Liver (tissue), 9 donors: Measurements from ENCODE around the gene CDK16. TPM values are rescaled to one million over a fixed set of nuclear protein-coding genes. Genes with fewer than 3 reads are reported as not detected.

Source experiments
- DNase-seq: peaks from one replicate; pipeline ENCODE4 v3.0.0-alpha.2; 2017; ENCODE audit warnings: low spot score
- H3K27ac ChIP-seq, 2 donors: one replicate each; pipeline ENCODE4 v1.7.0; 2013; ENCODE audit warnings: inconsistent platforms in 2 of 2, low read length in 2 of 2, control low read depth in 1 of 2, low read depth in 1 of 2, mild to moderate bottlenecking in 1 of 2
- H3K27me3 ChIP-seq, 4 donors: one replicate each; pipeline versions ENCODE4 v1.6.1 to v1.7.0; 2013; ENCODE audit warnings: low read length in 3 of 4, inconsistent platforms in 1 of 4, mild to moderate bottlenecking in 1 of 4, moderate library complexity in 1 of 4; ENCODE audit not compliant: control insufficient read depth in 4 of 4, insufficient read depth in 4 of 4
- H3K36me3 ChIP-seq, 4 donors: one replicate each; pipeline versions ENCODE4 v1.6.1 to v1.7.0; 2013; ENCODE audit warnings: low read length in 3 of 4, mild to moderate bottlenecking in 3 of 4, low read depth in 1 of 4, moderate library complexity in 1 of 4; ENCODE audit not compliant: control insufficient read depth in 4 of 4, insufficient read depth in 3 of 4
- H3K4me1 ChIP-seq, 4 donors: one replicate each; pipeline versions ENCODE4 v1.6.1 to v1.7.0; 2013; ENCODE audit warnings: low read length in 3 of 4, mild to moderate bottlenecking in 3 of 4, moderate library complexity in 1 of 4; ENCODE audit not compliant: control insufficient read depth in 4 of 4, insufficient read depth in 4 of 4
- H3K4me3 ChIP-seq, 3 donors: one replicate each; pipeline versions ENCODE4 v1.6.1 to v1.7.0; 2013; ENCODE audit warnings: low read length in 3 of 3, control low read depth in 1 of 3, low read depth in 1 of 3, mild to moderate bottlenecking in 1 of 3
- H3K9ac ChIP-seq, 2 donors: one replicate each; pipeline ENCODE4 v1.7.0; 2013; ENCODE audit warnings: low read length in 2 of 2, mild to moderate bottlenecking in 2 of 2, moderate library complexity in 2 of 2, control low read depth in 1 of 2, low read depth in 1 of 2
- H3K9me3 ChIP-seq, 4 donors: one replicate each; pipeline versions ENCODE4 v1.6.1 to v1.7.0; 2013; ENCODE audit warnings: low read length in 3 of 4; ENCODE audit not compliant: control insufficient read depth in 4 of 4
- FOXA2 ChIP-seq: IDR thresholded peaks from 2 replicates; pipeline ENCODE4 v1.6.1; 2016; ENCODE audit warnings: antibody characterized with exemption
- GABPA ChIP-seq, 2 donors: IDR thresholded peaks in 1 of 2; conservative IDR thresholded peaks in 1 of 2; 2 replicates each; pipeline ENCODE4 v1.6.1; 2016; ENCODE audit warnings: antibody characterized with exemption in 2 of 2, mild to moderate bottlenecking in 1 of 2, moderate library complexity in 1 of 2
- HNF4A ChIP-seq, 2 donors: conservative IDR thresholded peaks; 2 replicates each; pipeline ENCODE4 v1.6.1; 2016; ENCODE audit warnings: antibody characterized with exemption in 2 of 2, mild to moderate bottlenecking in 2 of 2
- HNF4G ChIP-seq: IDR thresholded peaks from 2 replicates; pipeline ENCODE4 v1.6.1; 2016; ENCODE audit warnings: antibody characterized with exemption
- JUND ChIP-seq, 2 donors: IDR thresholded peaks; 2 replicates each; pipeline ENCODE4 v1.6.1; 2016; ENCODE audit warnings: antibody characterized with exemption in 2 of 2
- NR2F2 ChIP-seq: IDR thresholded peaks from 2 replicates; pipeline ENCODE4 v1.6.1; 2016; ENCODE audit warnings: antibody characterized with exemption
- RAD21 ChIP-seq, 2 donors: IDR thresholded peaks; 2 replicates each; pipeline ENCODE4 v1.6.1; 2016; ENCODE audit warnings: antibody characterized with exemption in 2 of 2, mild to moderate bottlenecking in 2 of 2
- RXRA ChIP-seq, 2 donors: IDR thresholded peaks; 2 replicates each; pipeline ENCODE4 v1.6.1; 2017 to 2018; ENCODE audit warnings: antibody characterized with exemption in 2 of 2, mild to moderate bottlenecking in 1 of 2
- SP1 ChIP-seq: IDR thresholded peaks from 2 replicates; pipeline ENCODE4 v1.6.1; 2018; ENCODE audit warnings: antibody characterized with exemption, mild to moderate bottlenecking
- TAF1 ChIP-seq: conservative IDR thresholded peaks from 2 replicates; pipeline ENCODE4 v1.6.1; 2016; ENCODE audit warnings: antibody characterized with exemption, mild to moderate bottlenecking
- YY1 ChIP-seq: IDR thresholded peaks from 2 replicates; pipeline ENCODE4 v1.6.1; 2016; ENCODE audit warnings: antibody characterized with exemption, mild to moderate bottlenecking
- WGBS: extraction: QIAGEN DNeasy Blood & Tissue Kit; methylation state at CpG from one replicate; pipeline ENCODE4 v1.1.7; 2013; 5-methylcytosine and 5-hydroxymethylcytosine counted together
- polyA plus RNA-seq, 2 donors: library from polyadenylated mRNA; stranded (reverse) in 1 of 2; unstranded in 1 of 2; fragments of 200-250 nt in 1 of 2; fragments of >200 nt in 1 of 2; fragmentation: Nextera tagmentation in 1 of 2; extraction: Ambion mirVana in 1 of 2; gene quantifications; one replicate each; pipeline versions ENCODE4 v1.2.1 to v1.2.3, GENCODE V29; 2013 to 2015
- total RNA-seq, 2 donors: library from RNA; depleted of rRNA; stranded (reverse); fragments of >200 nt; gene quantifications; one replicate each; pipeline ENCODE4 v1.2.3, GENCODE V29; 2014
- TF ChIP-seq, protein P1 (sequence below): fragments of 150-350 bp; IDR thresholded peaks from 2 replicates; pipeline ENCODE4 v1.5.1; 2017; ENCODE audit warnings: improper control_type of control experiment, low read depth, low read length; ENCODE audit not compliant: missing input control
- TF ChIP-seq, protein P2 (sequence below): IDR thresholded peaks from 2 replicates; pipeline ENCODE4 v1.6.1; 2016; ENCODE audit warnings: antibody characterized with exemption
- TF ChIP-seq, protein P3 (sequence below): IDR thresholded peaks from 2 replicates; pipeline ENCODE4 v1.6.1; 2016; ENCODE audit warnings: antibody characterized with exemption
- TF ChIP-seq, protein P4 (sequence below): IDR thresholded peaks from 2 replicates; pipeline ENCODE4 v1.6.1; 2016; ENCODE audit warnings: antibody characterized with exemption, mild to moderate bottlenecking
- TF ChIP-seq, protein P5 (sequence below): IDR thresholded peaks from 2 replicates; pipeline ENCODE4 v1.6.1; 2016; ENCODE audit warnings: antibody characterized with exemption
- donor health status: healthy.
- donor health status: healthy.
- donor health status: healthy.
- donor health status: healthy.
- donor health status: healthy.

The CDK16 gene
- total and polyA plus RNA-seq, 4 donors = 10.8 to 31.1 (median 19.9) TPM

DNA sequence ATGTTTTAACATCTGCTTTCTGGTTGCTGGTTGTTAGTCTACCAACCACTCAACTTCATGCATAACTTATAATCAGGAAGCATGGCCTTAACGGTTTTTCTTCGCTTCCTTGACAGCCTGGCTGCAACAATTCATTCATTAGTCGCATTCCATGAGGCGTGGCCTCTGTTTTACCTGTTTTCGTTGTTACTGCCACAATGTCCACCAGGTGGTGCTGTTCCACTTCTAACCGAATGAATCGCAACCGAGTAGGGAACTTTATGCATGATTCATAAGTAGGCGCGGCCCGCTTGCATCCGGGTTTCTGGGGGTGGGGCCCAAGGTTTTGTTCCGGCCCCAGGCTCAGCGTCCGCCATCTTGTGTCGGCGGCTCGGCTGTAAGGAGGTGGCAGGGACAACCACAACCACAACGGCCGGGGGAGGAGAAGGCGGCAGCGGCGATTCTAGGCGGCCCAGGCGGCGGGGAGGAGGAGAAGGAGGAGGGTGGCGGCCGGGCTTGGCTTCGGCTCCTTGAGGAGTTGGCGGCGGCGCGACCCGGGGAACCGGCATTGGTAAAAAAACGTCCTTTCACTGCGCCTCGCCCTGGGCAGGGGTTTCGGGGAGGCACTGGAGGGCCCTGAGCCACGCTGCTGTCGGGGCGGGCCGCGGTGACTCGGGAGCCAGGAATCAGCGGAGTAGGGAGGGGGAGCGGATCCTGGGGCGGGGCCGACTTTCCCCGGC lies 24.8 kb upstream of the CDK16 start, which contains the start of gene UBA1:
Gene UBA1, plus strand, starts transcription at position 355 of the 719 bp plus-strand sequence. CDS start 4,974 bp downstream, outside the sequence.
- DNase-seq = peak; percentile 88
- Histone ChIP-seq H3K36me3 (peaks cover 0 to 7% (median 2%) of the 10 kb centered on the region in 4 donors), H3K4me1 (peaks cover 8 to 49% (median 31%) of the 10 kb centered on the region in 4 donors), H3K27ac (peak within 1 kb of the TSS; percentile 91 to 94), H3K4me3 (peak within 1 kb of the TSS; percentile 74 to 91 (median 80)), H3K27me3 (peaks cover 0 to 4% (median 0%) of the 10 kb centered on the region in 4 donors), H3K9ac (peak within 1 kb of the TSS; percentile 70 to 90), H3K9me3 (no peaks in the 10 kb centered on the region)
- TF ChIP-seq, protein P1, sequence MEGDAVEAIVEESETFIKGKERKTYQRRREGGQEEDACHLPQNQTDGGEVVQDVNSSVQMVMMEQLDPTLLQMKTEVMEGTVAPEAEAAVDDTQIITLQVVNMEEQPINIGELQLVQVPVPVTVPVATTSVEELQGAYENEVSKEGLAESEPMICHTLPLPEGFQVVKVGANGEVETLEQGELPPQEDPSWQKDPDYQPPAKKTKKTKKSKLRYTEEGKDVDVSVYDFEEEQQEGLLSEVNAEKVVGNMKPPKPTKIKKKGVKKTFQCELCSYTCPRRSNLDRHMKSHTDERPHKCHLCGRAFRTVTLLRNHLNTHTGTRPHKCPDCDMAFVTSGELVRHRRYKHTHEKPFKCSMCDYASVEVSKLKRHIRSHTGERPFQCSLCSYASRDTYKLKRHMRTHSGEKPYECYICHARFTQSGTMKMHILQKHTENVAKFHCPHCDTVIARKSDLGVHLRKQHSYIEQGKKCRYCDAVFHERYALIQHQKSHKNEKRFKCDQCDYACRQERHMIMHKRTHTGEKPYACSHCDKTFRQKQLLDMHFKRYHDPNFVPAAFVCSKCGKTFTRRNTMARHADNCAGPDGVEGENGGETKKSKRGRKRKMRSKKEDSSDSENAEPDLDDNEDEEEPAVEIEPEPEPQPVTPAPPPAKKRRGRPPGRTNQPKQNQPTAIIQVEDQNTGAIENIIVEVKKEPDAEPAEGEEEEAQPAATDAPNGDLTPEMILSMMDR = peak; percentile 90
- TF ChIP-seq FOXA2 (no peak), JUND (IDR thresholded peaks at IDR 0.05) (peak; percentile 89 to 95), RXRA (IDR thresholded peaks at IDR 0.05) (peak; percentile 19 to 31), HNF4G (no peak), HNF4A (conservative IDR thresholded peaks at IDR 0.05) (no peak), RAD21 (IDR thresholded peaks at IDR 0.05) (peak; percentile 93 to 99), YY1 (peak; percentile 98), SP1 (peak; percentile 60), TAF1 (peak; percentile 63), NR2F2 (peak; percentile 37), GABPA (IDR thresholded peaks at IDR 0.05 in 1 of 2, conservative IDR thresholded peaks at IDR 0.05 in 1 of 2) (peak in 1 of 2 donors; percentile 51)
- TF ChIP-seq, protein P2, sequence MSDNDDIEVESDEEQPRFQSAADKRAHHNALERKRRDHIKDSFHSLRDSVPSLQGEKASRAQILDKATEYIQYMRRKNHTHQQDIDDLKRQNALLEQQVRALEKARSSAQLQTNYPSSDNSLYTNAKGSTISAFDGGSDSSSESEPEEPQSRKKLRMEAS = peak; percentile 50
- TF ChIP-seq, protein P3, sequence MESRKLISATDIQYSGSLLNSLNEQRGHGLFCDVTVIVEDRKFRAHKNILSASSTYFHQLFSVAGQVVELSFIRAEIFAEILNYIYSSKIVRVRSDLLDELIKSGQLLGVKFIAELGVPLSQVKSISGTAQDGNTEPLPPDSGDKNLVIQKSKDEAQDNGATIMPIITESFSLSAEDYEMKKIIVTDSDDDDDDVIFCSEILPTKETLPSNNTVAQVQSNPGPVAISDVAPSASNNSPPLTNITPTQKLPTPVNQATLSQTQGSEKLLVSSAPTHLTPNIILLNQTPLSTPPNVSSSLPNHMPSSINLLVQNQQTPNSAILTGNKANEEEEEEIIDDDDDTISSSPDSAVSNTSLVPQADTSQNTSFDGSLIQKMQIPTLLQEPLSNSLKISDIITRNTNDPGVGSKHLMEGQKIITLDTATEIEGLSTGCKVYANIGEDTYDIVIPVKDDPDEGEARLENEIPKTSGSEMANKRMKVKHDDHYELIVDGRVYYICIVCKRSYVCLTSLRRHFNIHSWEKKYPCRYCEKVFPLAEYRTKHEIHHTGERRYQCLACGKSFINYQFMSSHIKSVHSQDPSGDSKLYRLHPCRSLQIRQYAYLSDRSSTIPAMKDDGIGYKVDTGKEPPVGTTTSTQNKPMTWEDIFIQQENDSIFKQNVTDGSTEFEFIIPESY = no peak
- TF ChIP-seq, protein P4, sequence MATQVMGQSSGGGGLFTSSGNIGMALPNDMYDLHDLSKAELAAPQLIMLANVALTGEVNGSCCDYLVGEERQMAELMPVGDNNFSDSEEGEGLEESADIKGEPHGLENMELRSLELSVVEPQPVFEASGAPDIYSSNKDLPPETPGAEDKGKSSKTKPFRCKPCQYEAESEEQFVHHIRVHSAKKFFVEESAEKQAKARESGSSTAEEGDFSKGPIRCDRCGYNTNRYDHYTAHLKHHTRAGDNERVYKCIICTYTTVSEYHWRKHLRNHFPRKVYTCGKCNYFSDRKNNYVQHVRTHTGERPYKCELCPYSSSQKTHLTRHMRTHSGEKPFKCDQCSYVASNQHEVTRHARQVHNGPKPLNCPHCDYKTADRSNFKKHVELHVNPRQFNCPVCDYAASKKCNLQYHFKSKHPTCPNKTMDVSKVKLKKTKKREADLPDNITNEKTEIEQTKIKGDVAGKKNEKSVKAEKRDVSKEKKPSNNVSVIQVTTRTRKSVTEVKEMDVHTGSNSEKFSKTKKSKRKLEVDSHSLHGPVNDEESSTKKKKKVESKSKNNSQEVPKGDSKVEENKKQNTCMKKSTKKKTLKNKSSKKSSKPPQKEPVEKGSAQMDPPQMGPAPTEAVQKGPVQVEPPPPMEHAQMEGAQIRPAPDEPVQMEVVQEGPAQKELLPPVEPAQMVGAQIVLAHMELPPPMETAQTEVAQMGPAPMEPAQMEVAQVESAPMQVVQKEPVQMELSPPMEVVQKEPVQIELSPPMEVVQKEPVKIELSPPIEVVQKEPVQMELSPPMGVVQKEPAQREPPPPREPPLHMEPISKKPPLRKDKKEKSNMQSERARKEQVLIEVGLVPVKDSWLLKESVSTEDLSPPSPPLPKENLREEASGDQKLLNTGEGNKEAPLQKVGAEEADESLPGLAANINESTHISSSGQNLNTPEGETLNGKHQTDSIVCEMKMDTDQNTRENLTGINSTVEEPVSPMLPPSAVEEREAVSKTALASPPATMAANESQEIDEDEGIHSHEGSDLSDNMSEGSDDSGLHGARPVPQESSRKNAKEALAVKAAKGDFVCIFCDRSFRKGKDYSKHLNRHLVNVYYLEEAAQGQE = no peak
- TF ChIP-seq, protein P5, sequence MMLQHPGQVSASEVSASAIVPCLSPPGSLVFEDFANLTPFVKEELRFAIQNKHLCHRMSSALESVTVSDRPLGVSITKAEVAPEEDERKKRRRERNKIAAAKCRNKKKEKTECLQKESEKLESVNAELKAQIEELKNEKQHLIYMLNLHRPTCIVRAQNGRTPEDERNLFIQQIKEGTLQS = peak; percentile 77
- under 1% methylated on average over 50 of the region's 50 CpGs for WGBS
